GM12872 (cell line): ENCODE data around the gene RAB24.

Source experiments
- TF ChIP-seq, protein P1 (sequence below): IDR thresholded peaks from 3 replicates; pipeline ENCODE4 v1.5.1; 2011; ENCODE audit warnings: low read depth, mild to moderate bottlenecking, low read length, moderate library complexity; ENCODE audit not compliant: insufficient read depth

Gene RAB24

DNA sequence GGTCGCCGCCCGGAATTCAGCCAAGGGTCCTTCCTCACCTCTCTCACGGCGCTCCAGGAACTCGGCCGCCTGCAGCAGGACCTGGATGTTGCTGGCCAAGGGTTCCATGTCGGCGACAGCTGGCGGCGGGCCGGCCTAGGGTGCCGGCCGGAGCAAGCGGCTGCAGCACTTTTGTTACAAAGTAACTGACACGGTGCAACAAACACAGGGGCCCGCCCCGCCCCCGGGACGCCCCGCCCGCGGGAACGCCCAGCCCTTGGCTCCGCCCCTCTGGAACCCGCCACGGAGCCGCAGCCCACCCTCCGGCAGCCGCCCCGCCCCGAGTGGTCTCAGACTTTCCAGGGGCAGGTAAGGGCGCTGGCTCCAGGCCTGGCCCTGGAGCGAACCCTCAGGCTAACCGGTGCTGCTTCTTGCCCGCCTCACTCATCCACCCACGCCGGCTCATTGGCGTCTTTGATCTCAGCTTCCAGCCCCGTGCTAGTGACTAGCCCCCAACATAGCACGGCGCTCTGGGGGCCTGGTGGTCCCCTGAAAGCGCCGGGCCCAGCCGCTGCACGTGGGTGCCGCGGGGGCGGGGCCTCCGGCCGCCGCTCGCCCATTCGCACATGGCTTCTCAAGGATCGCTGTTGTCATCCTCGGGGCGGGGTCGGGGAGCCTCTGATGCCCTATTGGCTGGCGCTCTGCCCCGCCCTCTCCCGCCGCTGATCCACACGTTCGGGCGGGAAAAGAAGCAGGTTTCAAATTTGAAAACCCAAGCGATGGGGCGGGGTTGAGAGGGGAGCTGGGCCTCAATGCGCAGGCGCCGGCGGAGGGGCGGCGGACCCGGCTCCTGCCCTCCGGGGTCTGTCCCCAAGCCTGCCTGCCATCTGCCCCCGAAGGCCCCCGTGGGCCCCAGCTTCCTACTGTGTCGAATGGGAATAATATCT is 8.5 kb upstream of the RAB24 start, which contains the start of gene MXD3:
MXD3 (minus strand) TSS at position 176 of the 926 bp plus-strand sequence; CDS start at position 108, 68 bp downstream.
- TF ChIP-seq, protein P1, sequence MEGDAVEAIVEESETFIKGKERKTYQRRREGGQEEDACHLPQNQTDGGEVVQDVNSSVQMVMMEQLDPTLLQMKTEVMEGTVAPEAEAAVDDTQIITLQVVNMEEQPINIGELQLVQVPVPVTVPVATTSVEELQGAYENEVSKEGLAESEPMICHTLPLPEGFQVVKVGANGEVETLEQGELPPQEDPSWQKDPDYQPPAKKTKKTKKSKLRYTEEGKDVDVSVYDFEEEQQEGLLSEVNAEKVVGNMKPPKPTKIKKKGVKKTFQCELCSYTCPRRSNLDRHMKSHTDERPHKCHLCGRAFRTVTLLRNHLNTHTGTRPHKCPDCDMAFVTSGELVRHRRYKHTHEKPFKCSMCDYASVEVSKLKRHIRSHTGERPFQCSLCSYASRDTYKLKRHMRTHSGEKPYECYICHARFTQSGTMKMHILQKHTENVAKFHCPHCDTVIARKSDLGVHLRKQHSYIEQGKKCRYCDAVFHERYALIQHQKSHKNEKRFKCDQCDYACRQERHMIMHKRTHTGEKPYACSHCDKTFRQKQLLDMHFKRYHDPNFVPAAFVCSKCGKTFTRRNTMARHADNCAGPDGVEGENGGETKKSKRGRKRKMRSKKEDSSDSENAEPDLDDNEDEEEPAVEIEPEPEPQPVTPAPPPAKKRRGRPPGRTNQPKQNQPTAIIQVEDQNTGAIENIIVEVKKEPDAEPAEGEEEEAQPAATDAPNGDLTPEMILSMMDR, result no peak

DNA sequence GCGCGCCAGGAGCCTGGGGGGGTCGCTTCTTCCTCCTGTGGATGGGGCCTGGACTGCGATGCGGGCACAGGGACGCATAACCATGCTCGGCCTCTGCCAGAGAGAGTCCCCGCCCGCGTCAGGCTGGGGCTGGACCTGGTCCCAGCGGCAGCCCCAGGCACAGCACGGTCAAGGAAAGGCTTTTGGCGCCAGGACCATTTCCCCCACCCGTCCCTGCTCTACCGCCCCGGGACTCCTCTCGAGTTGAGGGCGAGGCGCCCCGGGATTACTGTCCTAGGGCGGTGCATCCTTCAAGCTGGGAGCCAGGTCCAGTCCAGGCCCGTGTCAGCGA is 7.8 kb upstream of the RAB24 start:
- TF ChIP-seq, protein P1, result no peak

DNA sequence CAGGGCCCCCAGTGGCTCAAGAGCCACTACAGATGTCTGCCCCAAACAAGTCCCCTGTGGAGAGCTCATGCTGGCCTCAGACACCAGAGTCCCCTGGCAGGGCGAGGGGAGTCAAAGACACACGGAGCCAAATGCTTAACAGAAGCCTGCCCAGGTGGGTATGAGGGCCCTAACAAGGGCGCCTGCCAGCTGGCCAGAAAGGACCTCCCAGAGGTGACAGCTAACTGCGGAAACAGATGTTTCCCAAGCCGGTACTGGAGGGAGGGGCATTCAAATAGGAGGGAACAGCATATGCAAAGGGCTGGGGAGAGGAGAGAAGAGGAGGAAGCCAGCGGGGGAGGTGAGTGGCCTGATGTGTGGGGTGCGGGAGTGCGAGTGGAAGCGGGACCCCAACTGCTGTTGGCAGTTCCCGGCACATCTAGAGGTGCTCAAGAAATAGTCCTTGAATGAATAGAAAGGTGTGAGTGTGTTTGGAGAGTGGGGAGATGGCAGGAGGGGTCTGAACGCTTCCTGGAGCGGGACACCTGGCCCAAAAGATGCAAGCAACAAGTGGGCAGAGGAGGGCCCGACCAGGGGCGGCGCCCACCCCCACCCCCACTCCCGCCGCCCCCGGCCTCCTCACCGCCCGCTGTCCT is 7.4 kb upstream of the RAB24 start:
- TF ChIP-seq, protein P1, result no peak

DNA sequence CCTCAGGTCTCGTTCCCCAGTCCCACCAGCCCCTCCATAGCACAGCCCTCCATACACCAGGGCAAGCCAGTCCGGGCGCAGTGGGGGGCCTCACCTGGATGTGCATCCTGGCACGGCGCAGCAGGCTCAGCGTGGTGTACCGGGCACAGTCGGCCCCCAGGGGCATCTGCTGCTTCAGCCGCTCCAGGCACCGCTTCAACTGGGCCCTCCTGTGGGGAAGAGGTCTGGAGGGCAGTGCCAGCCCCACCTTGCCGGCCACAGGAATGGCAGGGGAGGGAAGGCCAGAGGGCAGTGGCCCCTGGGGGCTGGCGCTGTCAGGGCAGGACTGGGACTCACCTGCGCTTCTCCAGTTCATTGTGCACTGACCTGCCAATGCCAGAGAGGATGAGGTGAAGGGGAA is 6.8 kb upstream of the RAB24 start:
- TF ChIP-seq, protein P1, result 0 out of 3 replicates have a peak, but pooled peaks have one; percentile 5

DNA sequence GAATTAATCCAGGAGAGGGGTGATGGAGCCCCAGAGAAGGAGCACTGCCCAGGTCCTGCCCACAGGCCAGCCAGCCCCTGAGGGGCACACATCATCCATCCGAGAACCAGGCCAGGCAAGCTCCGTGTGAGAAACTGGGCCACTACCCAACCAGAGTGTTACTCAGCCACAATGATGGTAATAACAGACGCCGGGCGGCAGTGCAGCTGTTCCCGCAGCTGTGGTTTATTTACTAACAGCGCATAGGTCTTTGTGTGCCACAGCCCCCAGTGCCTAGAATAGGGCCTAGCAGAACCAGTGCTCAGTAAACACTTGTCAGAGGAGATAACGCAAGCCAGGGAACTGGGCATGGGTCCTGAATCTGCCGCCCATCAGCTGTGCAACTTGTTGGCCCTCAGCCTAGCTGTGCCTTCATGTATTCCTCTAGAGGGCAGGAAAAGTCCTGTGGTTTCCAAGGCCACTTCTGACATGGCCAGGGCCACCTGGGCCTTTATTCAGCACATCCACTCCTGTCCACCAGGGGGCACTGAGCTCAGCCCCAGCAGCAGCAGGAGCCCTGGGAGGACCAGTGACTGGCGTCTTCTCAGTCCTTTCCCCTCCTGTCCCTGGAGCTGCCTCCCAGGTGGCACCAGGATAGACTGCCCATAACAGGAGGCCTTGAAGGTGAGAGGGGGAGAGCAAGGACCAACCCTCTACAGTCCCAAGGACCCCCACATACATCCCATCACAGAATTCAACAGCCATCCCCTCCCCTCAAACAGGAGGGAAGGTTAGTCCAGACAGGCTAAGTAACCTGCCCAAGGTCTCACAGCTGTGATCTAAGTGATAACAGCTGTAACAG is 6.1 kb upstream of the RAB24 start:
- TF ChIP-seq, protein P1, result peak; percentile 98

DNA sequence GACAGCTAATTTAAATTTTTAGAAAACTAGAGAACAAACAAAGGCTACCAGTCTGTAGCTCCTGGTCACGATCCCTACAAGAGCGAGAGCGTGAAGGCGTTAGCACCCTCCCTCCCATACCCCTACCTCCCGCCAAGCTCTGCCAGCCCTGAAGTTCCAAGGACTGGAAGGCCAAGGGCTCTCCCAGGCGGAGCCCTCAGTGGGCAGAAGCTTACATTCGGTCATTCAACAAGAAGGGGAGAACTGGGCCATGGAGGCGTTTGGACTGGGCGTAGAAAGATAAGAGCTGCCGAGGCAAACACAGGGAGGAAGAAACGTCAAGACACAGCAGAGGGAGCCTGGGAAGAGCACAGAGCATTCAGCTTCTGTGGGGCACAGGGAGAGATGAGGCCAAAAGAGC is 5.2 kb upstream of the RAB24 start:
- TF ChIP-seq, protein P1, result no peak
